AG04450 (cell line): ENCODE measurements around the gene TRIM71. TPM values are rescaled to one million over a fixed set of nuclear protein-coding genes. Genes with fewer than 3 reads are reported as not detected.
"Not testable (repeated sequence)": the region's sequence is repeated elsewhere in the genome, so short reads cannot be mapped to it uniquely, and the experiment has no call there.

Experiments used
- CTCF ChIA-PET: fragments of 300-600, 350-600 bp; formaldehyde crosslinking; extraction: SDS; loops from one replicate; lab custom pipeline; 2022; ENCODE audit warnings: antibody characterized with exemption, inconsistent platforms; lab: Charles Lee
- POLR2A ChIA-PET: fragments of 350-600 bp; formaldehyde crosslinking; extraction: SDS; loops from one replicate; lab custom pipeline; 2021; ENCODE audit warnings: antibody characterized with exemption, inconsistent platforms; lab: Yijun Ruan, JAX
- DNase-seq: peaks from one replicate; pipeline ENCODE4 v3.0.0-alpha.2; 2011; ENCODE audit warnings: low read depth, low spot score
- H3K27ac ChIP-seq: one replicate; pipeline ENCODE4 v1.5.1; 2012; ENCODE audit warnings: low read depth, low read length, control low read depth
- H3K27me3 ChIP-seq: one replicate; pipeline ENCODE4 v1.6.0; 2012; ENCODE audit warnings: low read length; ENCODE audit not compliant: control insufficient read depth, insufficient read depth
- H3K4me3 ChIP-seq: 2 replicates; pipeline ENCODE4 v1.5.1; 2011; ENCODE audit warnings: mild to moderate bottlenecking, low read depth, low read length, control low read depth
- H3K9me3 ChIP-seq: 2 replicates; pipeline ENCODE4 v1.5.1; 2012; ENCODE audit warnings: low read length; ENCODE audit not compliant: control insufficient read depth, insufficient read depth
- CTCF ChIP-seq: IDR thresholded peaks from 2 replicates; pipeline ENCODE4 v1.5.1; 2011; ENCODE audit warnings: low read depth, low read length, control low read depth, inconsistent platforms
- polyA plus RNA-seq: library from polyadenylated mRNA; depleted of rRNA; stranded (reverse); fragments of >200 nt; gene quantifications from 2 replicates; pipeline ENCODE4 v1.2.3, GENCODE V29; 2011

The TRIM71 gene
- polyA plus RNA-seq, 1 experiment: not detected

- Histone ChIP-seq H3K4me3 (no peak overlapping the region), H3K27me3 (peaks cover 11% of the 10 kb centered on the region), H3K9me3 (no peaks in the 10 kb centered on the region; the same call in 1 of the 2 replicates), H3K27ac (peak overlapping the region; percentile 11)
- ChIA-PET POLR2A (no interaction called here), CTCF (interaction anchor here (0.6 kb wide), 1 partner anchor 60 kb away, joined by 7 read pairs; no protein-coding TSS in a partner anchor)
- DNase-seq: no peak
- no peak for TF ChIP-seq CTCF
Measured at GRCh38 chr3:32844914-32845313, 27.1 kb downstream of the TRIM71 start.

GRCh38 chr3:32845546-32845945, 27.7 kb downstream of the TRIM71 start:
- H3K27me3 ChIP-seq, H3K4me3 ChIP-seq, H3K9me3 ChIP-seq, H3K27ac ChIP-seq, POLR2A ChIA-PET, CTCF ChIA-PET, DNase-seq: not testable (repeated sequence)

GRCh38 chr3:32847045-32847444, 29.2 kb downstream of the TRIM71 start:
- CTCF ChIA-PET, H3K27ac ChIP-seq, H3K4me3 ChIP-seq, H3K27me3 ChIP-seq, H3K9me3 ChIP-seq, DNase-seq, POLR2A ChIA-PET: not testable (repeated sequence)

GRCh38 chr3:32847528-32847927, 29.7 kb downstream of the TRIM71 start:
- no peak overlapping the region for H3K27ac ChIP-seq
- no peak for DNase-seq
- TF ChIP-seq CTCF: no peak
- H3K4me3 ChIP-seq: no peak overlapping the region
- ChIA-PET CTCF (interaction anchor here (0.6 kb wide), 1 partner anchor 339 kb away, joined by 4 read pairs; no protein-coding TSS in a partner anchor), POLR2A (no interaction called here)
- peaks cover 8% of the 10 kb centered on the region for H3K27me3 ChIP-seq
- no peaks in the 10 kb centered on the region for H3K9me3 ChIP-seq

GRCh38 chr3:32848215-32848614, 30.4 kb downstream of the TRIM71 start:
- ChIA-PET CTCF (interaction anchor here (0.6 kb wide), 1 partner anchor 340 kb away, joined by 4 read pairs; no protein-coding TSS in a partner anchor), POLR2A (no interaction called here)
- H3K9me3 ChIP-seq: no peaks in the 10 kb centered on the region
- DNase-seq: no peak
- H3K27me3 ChIP-seq: peaks cover 8% of the 10 kb centered on the region
- no peak overlapping the region for H3K4me3 ChIP-seq
- TF ChIP-seq CTCF: no peak
- no peak overlapping the region for H3K27ac ChIP-seq

- no peak overlapping the region for H3K27ac ChIP-seq
- POLR2A ChIA-PET: no interaction called here
- no peaks in the 10 kb centered on the region for H3K9me3 ChIP-seq
- TF ChIP-seq CTCF: no peak
- no peak for DNase-seq
- CTCF ChIA-PET: no interaction called here
- H3K4me3 ChIP-seq: no peak overlapping the region
- H3K27me3 ChIP-seq: peaks cover 8% of the 10 kb centered on the region
Measured at GRCh38 chr3:32849046-32849445, 31.2 kb downstream of the TRIM71 start.
